ENCODE measurements around the gene THEMIS2.

Gene THEMIS2

GRCh38 chr1:27873671-27874384 lies 1.5 kb downstream of the THEMIS2 start:
- Mint-ChIP-seq H3K4me1 (ENCODE audit: low read depth) (peaks cover 57% of the 10 kb centered on the region), H3K36me3 (ENCODE audit: low read depth) (peaks cover 13% of the 10 kb centered on the region), H3K27ac (peak overlapping the region; percentile 94), H3K9me3 (no peaks in the 10 kb centered on the region), H3K27me3 (no peaks in the 10 kb centered on the region), H3K4me3 (peak overlapping the region; percentile 97)

GRCh38 chr1:27876341-27877114 lies 4.2 kb downstream of the THEMIS2 start:
- peaks cover 18% of the 10 kb centered on the region for H3K36me3 Mint-ChIP-seq (ENCODE audit: low read depth)
- H3K4me3 Mint-ChIP-seq, result no peak overlapping the region
- no peak overlapping the region for H3K27ac Mint-ChIP-seq
- H3K9me3 Mint-ChIP-seq, result no peaks in the 10 kb centered on the region
- peaks cover 45% of the 10 kb centered on the region for H3K4me1 Mint-ChIP-seq (ENCODE audit: low read depth)
- no peaks in the 10 kb centered on the region for H3K27me3 Mint-ChIP-seq

- Mint-ChIP-seq H3K4me3 (no peak overlapping the region), H3K27ac (no peak overlapping the region), H3K4me1 (ENCODE audit: low read depth) (peaks cover 41% of the 10 kb centered on the region), H3K36me3 (ENCODE audit: low read depth) (peaks cover 21% of the 10 kb centered on the region), H3K9me3 (no peaks in the 10 kb centered on the region), H3K27me3 (no peaks in the 10 kb centered on the region)
These were observed 4.7 kb downstream of the THEMIS2 start for GRCh38 chr1:27877115-27877416.

- Mint-ChIP-seq H3K4me1 (ENCODE audit: low read depth) (peaks cover 39% of the 10 kb centered on the region), H3K36me3 (ENCODE audit: low read depth) (peaks cover 22% of the 10 kb centered on the region), H3K4me3 (no peak overlapping the region), H3K27me3 (no peaks in the 10 kb centered on the region), H3K27ac (peak overlapping the region; percentile 52), H3K9me3 (no peaks in the 10 kb centered on the region)
These were observed 5.7 kb downstream of the THEMIS2 start for GRCh38 chr1:27878039-27878438.

- no peak overlapping the region for H3K4me3 Mint-ChIP-seq
- peaks cover 40% of the 10 kb centered on the region for H3K4me1 Mint-ChIP-seq (ENCODE audit: low read depth)
- H3K27me3 Mint-ChIP-seq, result no peaks in the 10 kb centered on the region
- H3K36me3 Mint-ChIP-seq (ENCODE audit: low read depth), result peaks cover 30% of the 10 kb centered on the region
- no peaks in the 10 kb centered on the region for H3K9me3 Mint-ChIP-seq
- no peak overlapping the region for H3K27ac Mint-ChIP-seq
These were observed 6.5 kb downstream of the THEMIS2 start for GRCh38 chr1:27878787-27879335.

GRCh38 chr1:27879374-27880082 lies 7.2 kb downstream of the THEMIS2 start:
- H3K27ac Mint-ChIP-seq, result peak overlapping the region; percentile 61
- no peak overlapping the region for H3K4me3 Mint-ChIP-seq
- H3K9me3 Mint-ChIP-seq, result no peaks in the 10 kb centered on the region
- H3K36me3 Mint-ChIP-seq (ENCODE audit: low read depth), result peaks cover 37% of the 10 kb centered on the region
- no peaks in the 10 kb centered on the region for H3K27me3 Mint-ChIP-seq
- H3K4me1 Mint-ChIP-seq (ENCODE audit: low read depth), result peaks cover 44% of the 10 kb centered on the region

GRCh38 chr1:27882543-27882903 lies 10.2 kb downstream of the THEMIS2 start:
- peaks cover 56% of the 10 kb centered on the region for H3K4me1 Mint-ChIP-seq (ENCODE audit: low read depth)
- no peak overlapping the region for H3K4me3 Mint-ChIP-seq
- peaks cover 59% of the 10 kb centered on the region for H3K36me3 Mint-ChIP-seq (ENCODE audit: low read depth)
- H3K27me3 Mint-ChIP-seq, result no peaks in the 10 kb centered on the region
- H3K27ac Mint-ChIP-seq, result peak overlapping the region; percentile 5
- H3K9me3 Mint-ChIP-seq, result no peaks in the 10 kb centered on the region

GRCh38 chr1:27883536-27883935 lies 11.2 kb downstream of the THEMIS2 start:
- no peak overlapping the region for H3K27ac Mint-ChIP-seq
- H3K27me3 Mint-ChIP-seq, result no peaks in the 10 kb centered on the region
- H3K4me3 Mint-ChIP-seq, result no peak overlapping the region
- no peaks in the 10 kb centered on the region for H3K9me3 Mint-ChIP-seq
- peaks cover 60% of the 10 kb centered on the region for H3K36me3 Mint-ChIP-seq (ENCODE audit: low read depth)
- peaks cover 55% of the 10 kb centered on the region for H3K4me1 Mint-ChIP-seq (ENCODE audit: low read depth)

GRCh38 chr1:27884006-27884954 lies 11.9 kb downstream of the THEMIS2 start:
- Mint-ChIP-seq H3K4me1 (ENCODE audit: low read depth) (peaks cover 61% of the 10 kb centered on the region), H3K27me3 (no peaks in the 10 kb centered on the region), H3K4me3 (no peak overlapping the region), H3K27ac (peak overlapping the region; percentile 49), H3K36me3 (ENCODE audit: low read depth) (peaks cover 64% of the 10 kb centered on the region), H3K9me3 (no peaks in the 10 kb centered on the region)

GRCh38 chr1:27885114-27885528 lies 12.8 kb downstream of the THEMIS2 start:
- no peak overlapping the region for H3K4me3 Mint-ChIP-seq

GRCh38 chr1:27885621-27886352 lies 13.4 kb downstream of the THEMIS2 start:
- no peaks in the 10 kb centered on the region for H3K27me3 Mint-ChIP-seq
- H3K4me3 Mint-ChIP-seq, result no peak overlapping the region
- no peaks in the 10 kb centered on the region for H3K9me3 Mint-ChIP-seq
- H3K4me1 Mint-ChIP-seq (ENCODE audit: low read depth), result peaks cover 74% of the 10 kb centered on the region
- peaks cover 74% of the 10 kb centered on the region for H3K36me3 Mint-ChIP-seq (ENCODE audit: low read depth)
- peak overlapping the region; percentile 12 for H3K27ac Mint-ChIP-seq

More at GRCh38 chr1:27885114-27885528, 12.8 kb downstream of the THEMIS2 start:
- H3K36me3 Mint-ChIP-seq (ENCODE audit: low read depth), result peaks cover 69% of the 10 kb centered on the region
- H3K9me3 Mint-ChIP-seq, result no peaks in the 10 kb centered on the region
- peaks cover 67% of the 10 kb centered on the region for H3K4me1 Mint-ChIP-seq (ENCODE audit: low read depth)
- H3K27ac Mint-ChIP-seq, result peak overlapping the region; percentile 49
- no peaks in the 10 kb centered on the region for H3K27me3 Mint-ChIP-seq

- Mint-ChIP-seq H3K4me1 (ENCODE audit: low read depth) (peaks cover 79% of the 10 kb centered on the region), H3K27ac (peak overlapping the region; percentile 71), H3K27me3 (no peaks in the 10 kb centered on the region), H3K4me3 (no peak overlapping the region), H3K36me3 (ENCODE audit: low read depth) (peaks cover 77% of the 10 kb centered on the region), H3K9me3 (no peaks in the 10 kb centered on the region)
These were observed 14.0 kb downstream of the THEMIS2 start for GRCh38 chr1:27886353-27886679.

- Mint-ChIP-seq H3K36me3 (ENCODE audit: low read depth) (peaks cover 77% of the 10 kb centered on the region), H3K4me1 (ENCODE audit: low read depth) (peaks cover 84% of the 10 kb centered on the region), H3K4me3 (peak overlapping the region; percentile 55), H3K27me3 (no peaks in the 10 kb centered on the region), H3K9me3 (no peaks in the 10 kb centered on the region), H3K27ac (peak overlapping the region; percentile 71)
These were observed 14.4 kb downstream of the THEMIS2 start for GRCh38 chr1:27886744-27887143.

Measured in stimulated activated naive CD8-positive, alpha-beta T cell treated with anti-CD3 and anti-CD28 coated beads, Interleukin-15, Interleukin-2, amounts not matched to agents 100 ng/mL and 50 ng/mL, for 24 hours (primary cell).